ENCODE data around the gene WWOX. TPM values are rescaled to one million over a fixed set of nuclear protein-coding genes. Genes with fewer than 3 reads are reported as not detected.

WWOX gene
- total and polyA plus RNA-seq, 2 experiments from 2014 or later: 22.1 to 123 TPM

DNA sequence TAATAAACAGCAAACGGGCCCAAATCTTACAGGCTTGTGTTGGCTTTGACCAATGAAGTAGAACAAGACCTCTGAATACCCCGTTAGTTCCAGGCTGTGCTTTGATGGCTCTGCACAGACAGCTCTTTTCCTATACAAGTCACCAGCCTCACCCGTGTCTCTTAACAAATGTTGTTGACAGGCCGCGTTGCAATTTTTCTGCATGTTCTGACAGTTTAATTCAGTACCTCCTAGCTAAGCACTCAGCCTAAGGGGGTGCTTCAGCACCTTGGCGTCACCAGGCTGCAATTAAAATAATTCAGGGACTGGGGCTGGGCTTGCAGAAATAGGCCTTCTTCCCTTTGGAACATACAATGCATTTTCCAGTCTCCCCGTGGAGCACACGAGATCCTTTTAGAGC, 1001.0 kb downstream of the WWOX start:
- DNase-seq (ENCODE audit: low read depth in 1 of 2, low spot score in 1 of 2): peak in 1 of 2 donors; percentile 54
- TF ChIP-seq, protein P1, sequence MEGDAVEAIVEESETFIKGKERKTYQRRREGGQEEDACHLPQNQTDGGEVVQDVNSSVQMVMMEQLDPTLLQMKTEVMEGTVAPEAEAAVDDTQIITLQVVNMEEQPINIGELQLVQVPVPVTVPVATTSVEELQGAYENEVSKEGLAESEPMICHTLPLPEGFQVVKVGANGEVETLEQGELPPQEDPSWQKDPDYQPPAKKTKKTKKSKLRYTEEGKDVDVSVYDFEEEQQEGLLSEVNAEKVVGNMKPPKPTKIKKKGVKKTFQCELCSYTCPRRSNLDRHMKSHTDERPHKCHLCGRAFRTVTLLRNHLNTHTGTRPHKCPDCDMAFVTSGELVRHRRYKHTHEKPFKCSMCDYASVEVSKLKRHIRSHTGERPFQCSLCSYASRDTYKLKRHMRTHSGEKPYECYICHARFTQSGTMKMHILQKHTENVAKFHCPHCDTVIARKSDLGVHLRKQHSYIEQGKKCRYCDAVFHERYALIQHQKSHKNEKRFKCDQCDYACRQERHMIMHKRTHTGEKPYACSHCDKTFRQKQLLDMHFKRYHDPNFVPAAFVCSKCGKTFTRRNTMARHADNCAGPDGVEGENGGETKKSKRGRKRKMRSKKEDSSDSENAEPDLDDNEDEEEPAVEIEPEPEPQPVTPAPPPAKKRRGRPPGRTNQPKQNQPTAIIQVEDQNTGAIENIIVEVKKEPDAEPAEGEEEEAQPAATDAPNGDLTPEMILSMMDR (IDR thresholded peaks at IDR 0.05; ENCODE audit: low read depth, low read length): no peak
- Histone ChIP-seq H3K4me3 (no peak overlapping the region), H3K4me1 (ENCODE audit: low read depth) (no peaks in the 10 kb centered on the region), H3K27me3 (no peaks in the 10 kb centered on the region), H3K36me3 (no peaks in the 10 kb centered on the region), H3K9me3 (ENCODE audit: low read depth) (no peaks in the 10 kb centered on the region), H3K27ac (no peak overlapping the region)

DNA sequence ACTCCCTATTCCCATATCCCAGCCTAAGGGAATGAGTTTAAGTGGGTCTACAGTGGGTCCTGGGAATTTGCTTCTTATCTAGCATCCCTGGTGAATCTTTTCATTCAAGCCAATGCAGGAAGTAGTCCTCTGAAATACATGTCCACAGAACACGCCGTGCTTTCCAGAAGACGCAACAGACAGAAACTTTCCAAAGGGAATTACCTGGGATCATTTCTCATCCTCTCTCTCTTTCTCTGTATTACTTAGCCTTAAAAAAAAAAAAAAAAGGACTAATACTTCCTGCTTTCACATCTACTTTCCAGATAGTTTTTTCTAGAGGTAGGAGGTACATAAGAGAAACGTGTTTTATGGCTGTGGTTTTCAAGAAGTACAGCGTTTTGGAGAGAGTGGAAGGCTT, 1002.0 kb downstream of the WWOX start:
- no peak overlapping the region for H3K4me3 ChIP-seq
- no peaks in the 10 kb centered on the region for H3K36me3 ChIP-seq
- TF ChIP-seq, protein P1 (IDR thresholded peaks at IDR 0.05; ENCODE audit: low read depth, low read length): no peak
- no peaks in the 10 kb centered on the region for H3K9me3 ChIP-seq (ENCODE audit: low read depth)
- no peaks in the 10 kb centered on the region for H3K27me3 ChIP-seq
- no peak for DNase-seq (ENCODE audit: low read depth in 1 of 2, low spot score in 1 of 2)
- H3K4me1 ChIP-seq (ENCODE audit: low read depth): no peaks in the 10 kb centered on the region
- no peak overlapping the region for H3K27ac ChIP-seq

DNA sequence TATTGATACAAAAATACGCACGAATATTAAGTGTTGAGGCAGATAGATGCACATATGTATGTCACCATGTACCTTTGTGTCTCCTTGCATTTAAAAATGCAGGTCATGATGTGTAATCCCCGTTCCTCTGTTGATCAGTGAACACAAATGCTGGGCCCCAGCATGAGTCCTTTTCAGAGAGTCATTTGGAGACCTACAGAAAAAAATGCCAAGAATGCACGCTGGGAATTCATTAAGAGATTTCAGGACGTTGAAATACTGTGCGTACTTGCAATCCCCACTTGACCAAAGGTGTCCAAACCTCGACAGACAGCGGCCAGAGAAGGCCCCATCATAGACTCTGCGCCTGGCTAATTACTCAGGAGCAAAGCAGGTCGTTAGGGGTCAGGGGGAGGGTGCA, 1005.1 kb downstream of the WWOX start:
- Histone ChIP-seq H3K9me3 (ENCODE audit: low read depth) (no peaks in the 10 kb centered on the region), H3K27ac (no peak overlapping the region), H3K36me3 (no peaks in the 10 kb centered on the region), H3K27me3 (no peaks in the 10 kb centered on the region), H3K4me1 (ENCODE audit: low read depth) (no peaks in the 10 kb centered on the region), H3K4me3 (no peak overlapping the region)
- peak in 1 of 2 donors; percentile 73 for DNase-seq (ENCODE audit: low read depth in 1 of 2, low spot score in 1 of 2)
- TF ChIP-seq, protein P1 (IDR thresholded peaks at IDR 0.05; ENCODE audit: low read depth, low read length): no peak

DNA sequence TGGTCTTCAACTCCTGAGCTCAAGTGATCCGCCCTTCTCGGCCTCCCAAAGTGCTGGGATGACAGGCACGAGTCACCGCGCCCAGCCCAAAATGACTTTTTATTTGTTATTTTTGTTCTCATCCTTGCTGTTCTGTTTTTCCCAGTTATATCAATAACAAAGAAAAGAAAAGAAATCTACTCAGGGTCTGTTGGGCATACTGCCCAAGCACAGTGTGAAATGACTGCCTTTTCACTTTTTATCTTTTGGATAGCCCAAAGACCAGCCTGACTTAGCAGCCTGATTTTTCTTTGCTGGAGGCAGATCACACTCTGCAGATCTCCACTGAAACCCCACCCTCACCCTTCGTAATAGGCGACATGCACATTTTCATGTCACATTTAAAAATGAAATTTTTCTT, 1007.8 kb downstream of the WWOX start:
- Histone ChIP-seq H3K9me3 (ENCODE audit: low read depth) (no peaks in the 10 kb centered on the region), H3K27ac (no peak overlapping the region), H3K36me3 (no peaks in the 10 kb centered on the region), H3K27me3 (no peaks in the 10 kb centered on the region), H3K4me1 (ENCODE audit: low read depth) (no peaks in the 10 kb centered on the region), H3K4me3 (no peak overlapping the region)
- DNase-seq (ENCODE audit: low read depth in 1 of 2, low spot score in 1 of 2): no peak
- TF ChIP-seq, protein P1 (IDR thresholded peaks at IDR 0.05; ENCODE audit: low read depth, low read length): no peak

DNA sequence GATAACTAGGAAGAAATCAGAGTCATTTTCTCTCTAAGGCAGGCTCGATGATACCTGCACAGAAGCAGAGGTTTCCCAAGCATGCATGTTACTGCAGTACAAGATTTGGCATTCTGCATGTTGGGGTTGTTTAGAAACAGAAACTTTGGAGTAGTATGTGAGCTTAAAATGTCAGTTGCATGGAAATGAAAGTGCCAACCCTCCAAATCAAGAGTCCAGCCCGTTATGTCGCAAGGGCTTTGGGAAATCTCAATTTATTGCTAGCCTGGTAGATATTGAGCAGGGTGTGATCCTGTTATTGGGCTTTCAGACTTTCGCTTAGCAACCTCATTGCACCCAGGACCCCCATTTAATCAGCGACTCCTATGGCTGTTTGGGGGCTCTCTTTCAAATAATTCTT, 1010.3 kb downstream of the WWOX start:
- H3K4me1 ChIP-seq (ENCODE audit: low read depth): peaks cover 4% of the 10 kb centered on the region

More for the DNA sequence above, 1010.3 kb downstream of the WWOX start:
- Histone ChIP-seq H3K9me3 (ENCODE audit: low read depth) (no peaks in the 10 kb centered on the region), H3K27ac (no peak overlapping the region), H3K4me3 (no peak overlapping the region), H3K36me3 (no peaks in the 10 kb centered on the region), H3K27me3 (no peaks in the 10 kb centered on the region)
- TF ChIP-seq, protein P1 (IDR thresholded peaks at IDR 0.05; ENCODE audit: low read depth, low read length): no peak
- DNase-seq (ENCODE audit: low read depth in 1 of 2, low spot score in 1 of 2): no peak
